ENCODE measurements around the gene DLG1.
"Not testable (repeated sequence)": the region's sequence is repeated elsewhere in the genome, so short reads cannot be mapped to it uniquely, and the experiment has no call there.

DLG1 gene

DNA sequence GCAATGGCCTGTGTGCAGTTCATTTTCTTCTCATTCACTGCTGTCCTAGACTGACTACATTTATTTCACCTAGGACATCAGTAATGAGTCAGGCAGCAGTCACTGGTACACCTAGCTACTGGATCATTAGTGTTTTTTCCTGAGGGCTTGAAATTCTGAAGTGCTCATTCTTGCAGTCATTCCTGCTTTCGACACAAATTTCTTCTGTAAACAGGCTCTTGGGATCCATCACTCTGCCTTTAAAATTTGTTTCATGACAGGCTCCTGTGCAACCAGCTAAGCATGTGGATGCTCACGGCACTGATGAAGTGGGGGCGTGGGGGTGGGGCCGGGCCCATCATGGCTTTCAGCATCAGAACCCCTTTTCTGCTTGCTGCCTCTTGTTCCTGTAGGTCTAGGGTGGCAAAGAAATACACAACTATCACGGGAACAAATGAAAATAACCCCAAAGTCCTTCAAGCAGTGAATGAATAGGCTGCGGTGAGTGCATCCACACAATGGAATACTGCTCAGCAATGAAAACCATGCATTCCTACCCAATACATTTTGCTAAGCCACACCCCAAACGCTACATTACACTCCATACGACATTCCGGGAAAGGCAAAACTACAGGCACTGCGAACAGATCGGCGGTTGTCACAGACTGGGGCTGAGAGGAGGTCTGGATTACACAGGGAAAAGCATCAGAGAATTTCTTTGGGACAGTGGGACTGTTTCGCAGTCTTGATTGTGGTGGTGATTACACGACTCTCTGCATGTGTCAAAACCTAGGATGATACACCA, 259.5 kb downstream of the DLG1 start:
- WGBS = 82% methylated on average over 14 of the region's 14 CpGs
- Histone ChIP-seq H2AFZ (ENCODE audit: low read depth, low read length) (no peak overlapping the region), H3K27me3 (ENCODE audit: control insufficient read depth in 1 of 2, insufficient read depth in 1 of 2, low read length in 2 of 2) (peaks cover 0 to 27% of the 10 kb centered on the region in 2 experiments)

DNA sequence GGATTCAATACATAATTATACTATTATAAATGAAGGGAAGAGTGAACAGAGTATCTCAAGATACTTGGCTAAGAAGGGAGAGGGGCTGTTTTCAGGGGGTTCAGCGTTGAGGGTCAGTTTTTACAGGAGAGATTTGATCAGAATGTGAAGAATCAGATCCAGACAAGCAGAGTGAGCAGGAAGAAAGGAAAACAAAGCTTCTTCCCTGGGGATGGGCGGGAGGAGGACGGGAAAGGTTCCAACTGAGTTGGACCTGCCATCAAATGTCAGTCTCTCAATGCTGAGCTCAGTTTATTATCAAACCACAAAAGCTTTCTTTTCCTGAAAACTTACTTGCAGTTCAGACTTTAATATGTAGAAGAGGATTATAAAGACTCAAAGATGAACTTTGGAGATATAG, 262.8 kb downstream of the DLG1 start:
- no peak overlapping the region for H3K18ac ChIP-seq (ENCODE audit: low read depth in 1 of 2, low read length in 2 of 2)
- no peak overlapping the region for H4K91ac ChIP-seq (ENCODE audit: low read length)
- no peak overlapping the region for H2BK120ac ChIP-seq (ENCODE audit: low read depth, low read length)
- H3K4ac ChIP-seq (ENCODE audit: low read depth in 1 of 2, low read length in 2 of 2) = no peak overlapping the region
- no peak overlapping the region for H3K9ac ChIP-seq (ENCODE audit: low read length)
- no peak overlapping the region for H2BK15ac ChIP-seq (ENCODE audit: low read depth, poor library complexity, severe bottlenecking)
- no peak overlapping the region for H2BK5ac ChIP-seq (ENCODE audit: low read depth, low read length, poor library complexity, severe bottlenecking)
- no peak overlapping the region for H2AFZ ChIP-seq (ENCODE audit: low read depth, low read length)
- H3K79me1 ChIP-seq (replicated peaks; ENCODE audit: low read length, poor library complexity, severe bottlenecking) = no peaks in the 10 kb centered on the region
- H3K23ac ChIP-seq (ENCODE audit: low read length in 2 of 2) = no peak overlapping the region
- H3K4me2 ChIP-seq (ENCODE audit: low read length, poor library complexity, severe bottlenecking) = no peak overlapping the region
- H3K4me1 ChIP-seq (ENCODE audit: control insufficient read depth, insufficient read depth, low read depth, low read length) = peaks cover 8% of the 10 kb centered on the region
- no peak overlapping the region for H3K14ac ChIP-seq (ENCODE audit: low read length in 2 of 2)
- H3K9me3 ChIP-seq (ENCODE audit: control insufficient read depth, low read length) = no peaks in the 10 kb centered on the region
- no peak overlapping the region for H2AK5ac ChIP-seq (ENCODE audit: low read length, severe bottlenecking)
- peaks cover 7 to 16% of the 10 kb centered on the region in 2 experiments for H3K36me3 ChIP-seq (ENCODE audit: control insufficient read depth in 1 of 2, insufficient read depth in 2 of 2, low read depth in 1 of 2, low read length in 2 of 2)
- H3K27ac ChIP-seq (ENCODE audit: low read length, poor library complexity, severe bottlenecking) = no peak overlapping the region
- H3K27me3 ChIP-seq (ENCODE audit: control insufficient read depth in 1 of 2, insufficient read depth in 1 of 2, low read length in 2 of 2) = peaks cover 0 to 27% of the 10 kb centered on the region in 2 experiments
- WGBS = 100% methylated on average over 2 of the region's 3 CpGs
- no peak overlapping the region for H3K4me3 ChIP-seq (ENCODE audit: insufficient read depth in 1 of 2, low read depth in 1 of 2, low read length in 2 of 2)
- DNase-seq = no peak
- H2BK12ac ChIP-seq (ENCODE audit: low read length in 2 of 2) = no peak overlapping the region
- H4K8ac ChIP-seq (ENCODE audit: low read length) = no peak overlapping the region

More for the DNA sequence above, 259.5 kb downstream of the DLG1 start:
- Histone ChIP-seq H2BK12ac (ENCODE audit: low read length in 2 of 2) (no peak overlapping the region), H3K18ac (ENCODE audit: low read depth in 1 of 2, low read length in 2 of 2) (no peak overlapping the region), H2BK15ac (ENCODE audit: low read depth, poor library complexity, severe bottlenecking) (no peak overlapping the region), H3K4me3 (ENCODE audit: insufficient read depth in 1 of 2, low read depth in 1 of 2, low read length in 2 of 2) (no peak overlapping the region), H3K36me3 (ENCODE audit: control insufficient read depth in 1 of 2, insufficient read depth in 2 of 2, low read depth in 1 of 2, low read length in 2 of 2) (peaks cover 15 to 18% of the 10 kb centered on the region in 2 experiments), H3K4me1 (ENCODE audit: control insufficient read depth, insufficient read depth, low read depth, low read length) (peaks cover 2% of the 10 kb centered on the region), H2BK120ac (ENCODE audit: low read depth, low read length) (no peak overlapping the region), H2AK5ac (ENCODE audit: low read length, severe bottlenecking) (no peak overlapping the region), H3K9ac (ENCODE audit: low read length) (no peak overlapping the region), H3K27ac (ENCODE audit: low read length, poor library complexity, severe bottlenecking) (no peak overlapping the region), H3K14ac (ENCODE audit: low read length in 2 of 2) (no peak overlapping the region), H2BK5ac (ENCODE audit: low read depth, low read length, poor library complexity, severe bottlenecking) (no peak overlapping the region), H3K9me3 (ENCODE audit: control insufficient read depth, low read length) (no peaks in the 10 kb centered on the region), H4K91ac (ENCODE audit: low read length) (no peak overlapping the region), H3K79me1 (replicated peaks; ENCODE audit: low read length, poor library complexity, severe bottlenecking) (no peaks in the 10 kb centered on the region), H3K23ac (ENCODE audit: low read length in 2 of 2) (no peak overlapping the region), H4K8ac (ENCODE audit: low read length) (no peak overlapping the region), H3K4me2 (ENCODE audit: low read length, poor library complexity, severe bottlenecking) (no peak overlapping the region), H3K4ac (ENCODE audit: low read depth in 1 of 2, low read length in 2 of 2) (no peak overlapping the region)
- DNase-seq = no peak

DNA sequence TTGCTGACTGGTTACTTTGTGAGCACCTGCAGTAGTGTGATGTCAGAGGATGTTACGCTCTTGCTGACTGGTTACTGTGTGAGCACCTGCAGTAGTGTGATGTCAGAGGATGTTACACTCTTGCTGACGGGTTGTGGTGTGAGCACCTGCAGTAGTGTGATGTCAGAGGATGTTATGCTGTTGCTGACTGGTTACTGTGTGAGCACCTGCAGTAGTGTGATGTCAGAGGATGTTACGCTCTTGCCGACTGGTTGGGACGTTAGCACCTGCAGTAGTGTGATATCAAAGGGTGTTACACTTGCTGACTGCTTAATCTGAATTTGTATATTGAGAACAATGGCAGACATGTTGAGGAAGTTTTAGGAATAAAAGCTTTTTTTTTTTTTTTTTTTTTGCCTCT, 263.6 kb downstream of the DLG1 start:
- H3K4ac ChIP-seq (ENCODE audit: low read depth in 1 of 2, low read length in 2 of 2); H3K18ac ChIP-seq (ENCODE audit: low read depth in 1 of 2, low read length in 2 of 2); H2BK5ac ChIP-seq (ENCODE audit: low read depth, low read length, poor library complexity, severe bottlenecking); H3K79me1 ChIP-seq (replicated peaks; ENCODE audit: low read length, poor library complexity, severe bottlenecking); H4K8ac ChIP-seq (ENCODE audit: low read length); H3K4me3 ChIP-seq (ENCODE audit: insufficient read depth in 1 of 2, low read depth in 1 of 2, low read length in 2 of 2); H3K9ac ChIP-seq (ENCODE audit: low read length); H3K23ac ChIP-seq (ENCODE audit: low read length in 2 of 2); H2AK5ac ChIP-seq (ENCODE audit: low read length, severe bottlenecking); DNase-seq; H4K91ac ChIP-seq (ENCODE audit: low read length); H2BK12ac ChIP-seq (ENCODE audit: low read length in 2 of 2); H2BK120ac ChIP-seq (ENCODE audit: low read depth, low read length); H3K27ac ChIP-seq (ENCODE audit: low read length, poor library complexity, severe bottlenecking); H3K4me1 ChIP-seq (ENCODE audit: control insufficient read depth, insufficient read depth, low read depth, low read length); H2AFZ ChIP-seq (ENCODE audit: low read depth, low read length); H2BK15ac ChIP-seq (ENCODE audit: low read depth, poor library complexity, severe bottlenecking); H3K4me2 ChIP-seq (ENCODE audit: low read length, poor library complexity, severe bottlenecking); H3K9me3 ChIP-seq (ENCODE audit: control insufficient read depth, low read length); H3K14ac ChIP-seq (ENCODE audit: low read length in 2 of 2): not testable (repeated sequence)
- Histone ChIP-seq H3K27me3 (ENCODE audit: control insufficient read depth in 1 of 2, insufficient read depth in 1 of 2, low read length in 2 of 2) (peaks cover 0 to 27% of the 10 kb centered on the region in 2 experiments), H3K36me3 (ENCODE audit: control insufficient read depth in 1 of 2, insufficient read depth in 2 of 2, low read depth in 1 of 2, low read length in 2 of 2) (peaks cover 5 to 16% of the 10 kb centered on the region in 2 experiments)
- WGBS = 91% methylated on average over 5 of the region's 5 CpGs

DNA sequence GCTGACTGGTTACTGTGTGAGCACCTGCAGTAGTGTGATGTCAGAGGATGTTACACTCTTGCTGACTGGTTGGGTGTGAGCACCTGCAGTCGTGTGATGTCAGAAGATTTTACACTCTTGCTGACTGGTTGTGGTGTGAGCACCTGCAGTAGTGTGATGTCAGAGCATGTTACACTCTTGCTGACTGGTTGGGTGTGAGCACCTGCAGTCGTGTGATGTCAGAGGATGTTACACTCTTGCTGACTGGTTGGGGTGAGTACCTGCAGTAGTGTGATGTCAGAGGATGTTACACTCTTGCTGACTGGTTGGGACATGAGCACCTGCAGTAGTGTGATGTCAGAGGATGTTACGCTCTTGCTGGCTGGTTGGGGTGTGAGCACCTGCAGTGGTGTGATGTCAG, 264.6 kb downstream of the DLG1 start:
- WGBS = 80% methylated on average over 2 of the region's 3 CpGs
- not testable (repeated sequence) for H3K18ac ChIP-seq (ENCODE audit: low read depth in 1 of 2, low read length in 2 of 2); H3K9ac ChIP-seq (ENCODE audit: low read length); H4K8ac ChIP-seq (ENCODE audit: low read length); H2AK5ac ChIP-seq (ENCODE audit: low read length, severe bottlenecking); H4K91ac ChIP-seq (ENCODE audit: low read length); H3K4me3 ChIP-seq (ENCODE audit: insufficient read depth in 1 of 2, low read depth in 1 of 2, low read length in 2 of 2); H2BK15ac ChIP-seq (ENCODE audit: low read depth, poor library complexity, severe bottlenecking); H3K23ac ChIP-seq (ENCODE audit: low read length in 2 of 2); H3K14ac ChIP-seq (ENCODE audit: low read length in 2 of 2); H3K79me1 ChIP-seq (replicated peaks; ENCODE audit: low read length, poor library complexity, severe bottlenecking); H2BK120ac ChIP-seq (ENCODE audit: low read depth, low read length); DNase-seq; H3K9me3 ChIP-seq (ENCODE audit: control insufficient read depth, low read length); H3K36me3 ChIP-seq (ENCODE audit: control insufficient read depth in 1 of 2, insufficient read depth in 2 of 2, low read depth in 1 of 2, low read length in 2 of 2); H2AFZ ChIP-seq (ENCODE audit: low read depth, low read length); H3K4ac ChIP-seq (ENCODE audit: low read depth in 1 of 2, low read length in 2 of 2); H2BK12ac ChIP-seq (ENCODE audit: low read length in 2 of 2); H3K4me2 ChIP-seq (ENCODE audit: low read length, poor library complexity, severe bottlenecking); H3K27ac ChIP-seq (ENCODE audit: low read length, poor library complexity, severe bottlenecking); H2BK5ac ChIP-seq (ENCODE audit: low read depth, low read length, poor library complexity, severe bottlenecking)
- Histone ChIP-seq H3K27me3 (ENCODE audit: control insufficient read depth in 1 of 2, insufficient read depth in 1 of 2, low read length in 2 of 2) (peaks cover 4 to 27% of the 10 kb centered on the region in 2 experiments), H3K4me1 (ENCODE audit: control insufficient read depth, insufficient read depth, low read depth, low read length) (peaks cover 18% of the 10 kb centered on the region)
